ENCODE data around the gene R3HDM2. TPM values are rescaled to one million over a fixed set of nuclear protein-coding genes. Genes with fewer than 3 reads are reported as not detected.

Gene R3HDM2
- total and polyA plus RNA-seq, 8 donors = 14.5 to 39.8 (median 24.4) TPM

GRCh38 chr12:57243521-57244311 lies 187.1 kb downstream of the R3HDM2 start:
- Histone ChIP-seq H3K4me1 (peaks cover 0 to 25% (median 3%) of the 10 kb centered on the region in 3 donors), H3K9me3 (no peaks in the 10 kb centered on the region), H3K27me3 (peaks cover 0 to 4% (median 0%) of the 10 kb centered on the region in 4 donors), H3K27ac (no peak overlapping the region), H3K4me3 (peak overlapping the region; percentile 11 to 54 (median 22)), H3K36me3 (no peaks in the 10 kb centered on the region)
- intact Hi-C loops (cut with DNase I) = loop anchor here in 1 of 3 donors (2.0 kb wide), 1 partner anchor 35 kb away; no protein-coding TSS in a partner anchor
- TF ChIP-seq, protein P1, sequence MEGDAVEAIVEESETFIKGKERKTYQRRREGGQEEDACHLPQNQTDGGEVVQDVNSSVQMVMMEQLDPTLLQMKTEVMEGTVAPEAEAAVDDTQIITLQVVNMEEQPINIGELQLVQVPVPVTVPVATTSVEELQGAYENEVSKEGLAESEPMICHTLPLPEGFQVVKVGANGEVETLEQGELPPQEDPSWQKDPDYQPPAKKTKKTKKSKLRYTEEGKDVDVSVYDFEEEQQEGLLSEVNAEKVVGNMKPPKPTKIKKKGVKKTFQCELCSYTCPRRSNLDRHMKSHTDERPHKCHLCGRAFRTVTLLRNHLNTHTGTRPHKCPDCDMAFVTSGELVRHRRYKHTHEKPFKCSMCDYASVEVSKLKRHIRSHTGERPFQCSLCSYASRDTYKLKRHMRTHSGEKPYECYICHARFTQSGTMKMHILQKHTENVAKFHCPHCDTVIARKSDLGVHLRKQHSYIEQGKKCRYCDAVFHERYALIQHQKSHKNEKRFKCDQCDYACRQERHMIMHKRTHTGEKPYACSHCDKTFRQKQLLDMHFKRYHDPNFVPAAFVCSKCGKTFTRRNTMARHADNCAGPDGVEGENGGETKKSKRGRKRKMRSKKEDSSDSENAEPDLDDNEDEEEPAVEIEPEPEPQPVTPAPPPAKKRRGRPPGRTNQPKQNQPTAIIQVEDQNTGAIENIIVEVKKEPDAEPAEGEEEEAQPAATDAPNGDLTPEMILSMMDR (IDR thresholded peaks at IDR 0.05) = peak; percentile 64 to 81 (median 74)
- FAIRE-seq = no peak
- WGBS, 2 donors = 5 to 7% methylated on average over 41 of the region's 41 CpGs
- DNase-seq = peak; percentile 64 to 92 (median 84)
- ATAC-seq = peak; percentile 57 to 70 (median 66)

DNA sequence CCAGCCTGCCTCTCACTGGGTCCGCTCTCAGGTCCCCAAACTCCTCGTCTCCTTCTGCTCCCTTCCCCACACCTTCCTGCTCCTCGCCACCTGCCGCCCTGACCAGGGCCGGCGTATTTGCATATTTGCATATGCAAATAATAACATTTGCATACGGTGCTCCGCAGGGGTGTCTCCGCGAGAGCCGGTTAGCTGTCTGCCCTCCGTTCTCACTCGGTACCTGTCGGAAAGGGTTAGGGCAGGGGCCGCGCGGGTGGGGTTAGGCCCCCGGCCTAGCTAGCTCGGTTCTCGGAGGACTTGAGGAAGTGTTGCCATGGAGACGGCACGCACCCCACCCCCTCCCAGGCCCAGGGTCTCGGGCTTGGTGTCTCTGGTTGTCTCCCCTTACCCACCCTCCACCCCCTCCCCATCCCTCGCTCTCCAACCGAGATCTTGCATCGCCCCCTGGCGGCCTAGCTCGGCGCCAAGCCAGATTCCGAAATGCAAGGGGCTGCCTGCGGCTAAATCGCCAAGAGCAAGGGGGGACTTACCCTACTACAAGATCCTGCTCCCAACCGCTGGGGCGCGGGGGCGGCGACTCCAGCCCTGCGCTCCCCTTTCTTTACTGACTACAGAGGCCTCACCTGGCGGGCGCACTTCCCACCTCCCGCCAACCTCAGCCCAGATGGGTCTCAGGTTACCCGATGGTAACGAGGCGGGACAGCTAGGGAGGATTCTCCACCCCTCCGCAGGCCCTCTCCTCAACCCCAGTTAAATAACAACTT lies 188.0 kb downstream of the R3HDM2 start:
- 1% methylated on average over 45 of the region's 45 CpGs for WGBS, 2 donors
- ATAC-seq = peak; percentile 32 to 56 (median 54)
- intact Hi-C loops (cut with DNase I) = loop anchor here in 1 of 3 donors (2.0 kb wide), 1 partner anchor 34 kb away; no protein-coding TSS in a partner anchor

GRCh38 chr12:57242329-57242690 lies 188.5 kb downstream of the R3HDM2 start:
- H3K4me3 ChIP-seq = peak overlapping the region in 2 of 4 donors; percentile 34 to 54
- intact Hi-C loops (cut with DNase I) = loop anchor here in 1 of 3 donors (2.0 kb wide), 1 partner anchor 34 kb away; no protein-coding TSS in a partner anchor
- DNase-seq (peak; percentile 58 to 91 (median 76)), FAIRE-seq (no peak), ATAC-seq (peak; percentile 26 to 35 (median 28))
- H3K36me3 ChIP-seq = no peaks in the 10 kb centered on the region
- WGBS, 2 donors = 1 to 2% methylated on average over 11 to 18 of the region's 18 CpGs
- TF ChIP-seq, protein P1 (IDR thresholded peaks at IDR 0.05) = no peak
- H3K27me3 ChIP-seq = peaks cover 0 to 4% (median 0%) of the 10 kb centered on the region in 4 donors
- H3K27ac ChIP-seq = no peak overlapping the region
- no peaks in the 10 kb centered on the region for H3K9me3 ChIP-seq
- peaks cover 0 to 34% (median 3%) of the 10 kb centered on the region in 3 donors for H3K4me1 ChIP-seq

More for the DNA sequence above, 188.0 kb downstream of the R3HDM2 start:
- peaks cover 0 to 4% (median 0%) of the 10 kb centered on the region in 4 donors for H3K27me3 ChIP-seq
- H3K4me1 ChIP-seq = peaks cover 0 to 32% (median 3%) of the 10 kb centered on the region in 3 donors
- H3K36me3 ChIP-seq = no peaks in the 10 kb centered on the region
- no peaks in the 10 kb centered on the region for H3K9me3 ChIP-seq
- peak overlapping the region in 3 of 4 donors; percentile 11 to 54 (median 34) for H3K4me3 ChIP-seq
- H3K27ac ChIP-seq = no peak overlapping the region
- TF ChIP-seq, protein P1 (IDR thresholded peaks at IDR 0.05) = peak in 2 of 4 donors; percentile 40 to 47
- DNase-seq = peak; percentile 48 to 87 (median 75)
- FAIRE-seq = no peak

DNA sequence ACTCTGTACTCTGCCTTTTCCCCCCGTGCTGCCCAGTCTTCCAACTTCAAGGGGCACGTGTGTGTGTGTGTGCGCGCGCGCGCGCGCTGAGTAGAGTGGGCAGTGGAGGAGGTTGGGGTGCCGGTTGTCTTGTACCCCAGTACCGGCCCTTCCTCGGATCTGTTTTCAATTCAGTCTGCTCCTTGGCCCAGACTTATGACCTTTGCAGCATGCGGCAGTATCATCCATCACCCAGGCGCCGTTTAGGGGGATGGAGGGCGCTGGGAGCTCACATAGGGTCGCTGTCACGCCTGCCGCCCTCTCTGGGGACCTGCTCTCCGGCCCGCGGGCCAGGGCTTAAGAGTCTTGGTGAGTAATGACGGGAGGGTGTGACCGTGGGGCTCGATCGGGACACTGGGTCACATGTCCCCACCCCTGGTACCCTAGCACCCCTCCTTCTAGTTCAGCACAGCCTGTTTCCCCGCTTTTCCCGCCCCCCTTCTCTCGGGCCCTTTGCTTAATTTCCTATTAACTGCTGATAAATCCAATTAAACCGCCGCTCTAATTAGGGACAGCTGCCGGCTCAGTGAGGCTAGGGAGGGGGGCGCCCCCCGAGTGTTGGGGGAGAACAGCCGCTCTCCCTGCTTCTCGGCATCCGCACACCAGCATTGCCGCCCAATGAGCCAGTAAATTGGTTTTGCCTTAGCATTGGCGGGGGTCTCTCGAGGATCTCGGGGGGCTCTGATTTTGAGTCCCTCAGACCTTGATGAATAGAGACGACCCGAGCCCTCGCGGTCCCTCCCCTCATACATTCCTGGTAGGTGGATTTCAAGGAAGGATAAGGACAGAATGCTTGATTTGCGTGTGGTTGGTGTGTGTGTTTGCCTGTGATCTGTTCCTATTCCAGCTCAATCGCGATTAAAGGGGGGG lies 189.2 kb downstream of the R3HDM2 start:
- TF ChIP-seq, protein P1 (IDR thresholded peaks at IDR 0.05) = no peak
- Histone ChIP-seq H3K4me3 (no peak overlapping the region), H3K27ac (no peak overlapping the region), H3K4me1 (peaks cover 0 to 34% (median 3%) of the 10 kb centered on the region in 3 donors), H3K36me3 (no peaks in the 10 kb centered on the region), H3K27me3 (peaks cover 0 to 4% (median 0%) of the 10 kb centered on the region in 4 donors), H3K9me3 (no peaks in the 10 kb centered on the region)
- WGBS, 2 donors = 18 to 19% methylated on average over 48 of the region's 48 CpGs
- ATAC-seq = no peak
- DNase-seq = peak in 2 of 6 donors; percentile 62 to 74
- intact Hi-C loops (cut with DNase I) = loop anchor here in 1 of 3 donors (2.0 kb wide), 1 partner anchor 33 kb away; no protein-coding TSS in a partner anchor
- no peak for FAIRE-seq
